GM19023 (cell line): Measurements from ENCODE around the gene R3HDM1.
"Not testable (repeated sequence)": the region's sequence is repeated elsewhere in the genome, so short reads cannot be mapped to it uniquely, and the experiment has no call there.

Experiments used
- ATAC-seq: cut with Tn5 transposase; IDR thresholded peaks from one replicate; pipeline ENCODE4 v1.9.1; 2021; ENCODE audit warnings: mild to moderate bottlenecking, moderate library complexity; ENCODE audit not compliant: unreplicated experiment

The R3HDM1 gene

GRCh38 chr2:135563793-135564192 lies 32.5 kb downstream of the R3HDM1 start:
- no peak for ATAC-seq

DNA sequence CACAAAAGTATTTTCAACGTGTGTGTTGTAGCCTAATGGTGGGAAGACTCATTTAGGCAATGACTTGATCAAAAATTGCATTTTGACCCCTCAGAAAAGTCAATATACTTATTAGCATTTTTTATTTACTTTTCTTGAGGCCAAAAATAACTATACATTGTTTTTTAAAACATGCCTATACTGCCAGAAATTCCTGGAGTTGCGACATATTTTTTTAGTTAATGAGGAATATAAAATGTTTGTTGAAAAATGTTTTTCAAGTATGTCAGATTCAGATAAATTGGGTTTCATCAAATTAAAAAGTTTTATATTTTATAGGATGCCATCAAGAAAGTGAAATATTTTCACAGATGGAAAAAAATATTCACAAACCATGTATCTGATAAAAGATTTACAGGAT lies 39.6 kb downstream of the R3HDM1 start:
- no peak for ATAC-seq

DNA sequence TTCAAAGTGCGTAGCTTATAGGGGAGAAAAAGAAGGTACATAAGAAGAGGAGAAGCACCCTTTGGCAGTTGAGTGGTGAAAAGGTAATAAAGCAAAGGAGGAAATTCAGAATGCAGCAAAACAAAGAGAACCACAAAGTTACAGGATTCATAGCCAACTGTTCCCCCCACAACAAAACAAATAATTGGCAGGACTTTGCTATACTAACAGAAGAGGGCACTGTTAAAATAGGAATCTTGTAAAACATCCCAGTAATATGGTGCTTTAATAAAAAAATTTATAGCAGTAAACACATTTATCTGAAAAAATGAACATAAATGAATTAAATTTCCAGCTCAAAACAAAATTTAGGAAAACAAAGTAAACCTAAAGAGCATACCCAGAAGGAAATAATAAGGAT lies 42.3 kb downstream of the R3HDM1 start:
- no peak for ATAC-seq

DNA sequence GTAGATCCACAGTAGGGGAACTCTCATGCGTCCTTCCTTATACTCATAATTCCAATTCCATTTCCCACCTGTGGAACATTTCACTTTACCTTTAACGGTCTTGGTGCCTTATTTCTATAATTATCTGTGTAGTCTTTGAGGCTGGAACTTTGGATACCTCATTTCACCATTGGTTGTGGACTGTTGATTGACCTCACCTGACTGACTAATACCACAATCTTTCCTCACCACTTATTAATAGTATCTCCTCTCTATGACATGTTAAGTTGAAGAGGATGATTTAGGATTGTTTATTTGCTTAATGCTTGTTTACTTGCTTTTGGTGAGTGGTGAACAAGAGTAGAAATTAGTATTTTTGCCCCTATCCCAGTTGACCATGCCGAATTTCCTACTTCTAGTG lies 50.0 kb downstream of the R3HDM1 start:
- no peak for ATAC-seq

GRCh38 chr2:135582383-135582782 lies 51.1 kb downstream of the R3HDM1 start:
- ATAC-seq = no peak

DNA sequence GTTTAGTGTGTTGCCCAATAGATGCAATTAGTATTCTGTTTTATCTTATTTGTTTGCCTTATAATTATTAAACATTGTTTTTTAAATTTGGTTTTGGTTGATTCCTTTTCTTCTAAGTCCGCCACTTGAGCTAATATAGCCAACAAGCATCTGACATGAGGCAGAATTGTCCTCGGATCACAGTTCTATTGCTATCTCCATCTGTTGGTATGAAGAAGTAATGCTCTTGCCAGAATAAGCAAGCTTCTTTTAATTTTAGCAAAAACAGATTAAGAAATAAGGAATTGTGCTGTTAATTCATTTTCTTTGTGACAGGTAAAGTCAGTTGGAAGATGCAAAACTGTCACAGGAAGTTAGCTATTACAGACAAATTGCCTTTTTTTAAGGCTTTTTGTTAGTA lies 54.3 kb downstream of the R3HDM1 start:
- ATAC-seq = no peak

GRCh38 chr2:135586148-135586547 lies 54.9 kb downstream of the R3HDM1 start:
- ATAC-seq = peak; percentile 58

DNA sequence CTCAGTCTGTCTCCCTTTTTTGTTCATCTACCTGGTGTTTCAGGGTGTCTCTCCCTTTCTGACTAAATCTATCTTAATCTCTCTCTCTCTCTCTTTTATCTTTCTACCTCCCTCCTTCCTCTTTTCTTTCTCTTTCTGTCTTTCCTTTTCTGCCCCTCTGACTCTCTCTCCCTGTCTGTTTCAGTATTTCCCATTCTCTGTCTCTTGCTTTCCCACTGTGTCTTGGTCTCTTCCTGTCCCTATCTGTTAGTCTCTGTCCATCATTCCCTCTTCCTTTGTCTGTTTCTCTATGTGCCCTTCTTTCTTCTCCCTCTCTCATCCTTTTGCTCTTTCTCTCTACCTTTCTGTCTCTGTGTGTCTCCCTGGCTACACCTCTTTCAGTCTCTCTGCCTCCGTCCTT lies 56.7 kb downstream of the R3HDM1 start:
- ATAC-seq = no peak

DNA sequence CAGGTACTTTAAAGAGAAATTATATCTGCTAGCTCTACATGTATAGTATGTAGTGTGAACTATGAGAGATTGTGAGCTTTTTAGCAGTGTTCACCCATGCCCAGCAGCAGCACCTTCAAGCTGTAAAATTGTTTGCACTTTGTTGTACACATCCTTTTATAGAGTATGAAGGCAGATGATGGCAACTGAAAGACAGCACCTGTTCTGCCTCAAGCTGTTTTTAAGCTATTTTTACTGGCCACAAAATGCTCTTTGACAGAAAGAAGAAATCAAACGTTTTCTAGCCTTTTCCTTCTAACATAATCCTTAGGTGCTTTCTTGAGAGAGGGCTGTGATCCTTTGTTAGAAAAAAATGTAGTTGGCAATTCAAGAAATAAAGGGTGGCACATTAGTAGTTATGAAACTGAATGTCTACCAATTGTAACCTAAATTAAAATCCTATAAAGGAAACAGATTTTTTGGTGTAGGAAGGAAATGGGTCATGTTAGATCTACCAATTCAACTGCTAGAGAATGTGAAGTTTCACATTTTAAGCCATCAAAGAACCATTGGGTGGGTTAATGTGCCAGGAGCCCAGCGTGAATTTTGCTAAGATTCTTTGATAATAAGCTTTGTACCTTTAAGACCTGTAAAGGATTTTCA lies 59.5 kb downstream of the R3HDM1 start:
- peak; percentile 50 for ATAC-seq

- no peak for ATAC-seq
These were observed 69.6 kb downstream of the R3HDM1 start for GRCh38 chr2:135600915-135601314.

DNA sequence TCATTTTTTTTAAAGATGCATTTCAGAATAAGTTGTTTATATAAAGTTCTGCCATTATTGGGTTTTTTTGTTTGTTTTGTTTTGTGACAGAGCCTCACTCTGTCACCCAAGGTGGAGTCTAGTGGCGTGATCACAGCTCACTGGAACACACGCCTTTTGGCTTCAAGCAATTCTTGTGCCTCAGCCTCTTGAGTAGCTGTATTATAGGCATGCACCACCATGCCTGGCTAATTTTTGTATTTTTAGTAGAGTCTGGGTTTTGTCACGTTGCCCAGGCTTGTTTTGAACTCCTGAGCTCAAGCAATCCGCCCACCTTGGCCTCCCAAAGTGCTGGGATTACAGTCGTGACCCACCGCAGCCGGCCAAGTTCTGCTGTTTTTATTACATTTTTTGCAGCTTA lies 72.3 kb downstream of the R3HDM1 start:
- ATAC-seq = no peak

DNA sequence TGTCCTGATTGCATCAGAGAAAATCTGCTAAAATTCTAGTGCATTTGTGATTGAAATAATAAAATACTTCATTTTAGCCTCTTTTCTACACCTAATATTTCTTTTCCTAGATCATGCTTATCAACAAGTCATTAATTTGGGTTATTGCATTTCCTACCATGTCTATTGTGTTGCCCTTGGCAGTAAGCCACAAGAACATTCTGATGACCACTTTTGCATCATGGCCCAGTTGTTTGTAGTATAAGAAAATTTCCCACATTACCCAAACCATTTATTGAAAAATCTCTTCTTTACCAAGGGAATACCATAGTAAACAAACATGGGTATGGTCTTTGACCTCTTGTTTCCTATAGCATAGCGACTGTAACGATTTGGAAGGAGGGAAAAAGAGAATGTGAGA lies 76.3 kb downstream of the R3HDM1 start:
- no peak for ATAC-seq

GRCh38 chr2:135612319-135612718 lies 81.0 kb downstream of the R3HDM1 start:
- no peak for ATAC-seq

GRCh38 chr2:135615404-135615803 lies 84.1 kb downstream of the R3HDM1 start:
- no peak for ATAC-seq

DNA sequence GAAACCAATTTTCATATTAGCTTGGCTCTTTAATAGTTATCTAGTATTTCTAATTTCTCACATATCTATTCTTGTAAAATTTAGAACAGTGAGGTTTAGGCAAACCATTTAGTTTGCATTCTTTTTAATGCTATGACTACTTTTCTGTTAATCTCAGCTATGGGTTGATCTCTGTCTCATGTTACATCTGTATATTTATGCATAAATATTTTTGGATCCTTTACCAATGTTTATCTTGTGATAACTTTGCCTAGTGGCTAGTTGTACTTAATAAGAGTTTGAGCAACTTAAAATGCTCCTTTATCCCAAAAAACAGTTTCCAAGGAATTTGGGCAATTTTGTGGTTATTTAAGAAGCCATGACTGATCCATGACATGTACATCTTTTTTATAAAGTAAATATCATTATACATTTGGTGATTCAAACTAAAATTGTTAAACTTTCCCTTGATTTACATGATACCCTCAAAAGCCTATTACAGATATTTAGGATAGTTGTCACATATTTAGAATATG lies 86.3 kb downstream of the R3HDM1 start:
- ATAC-seq = no peak

DNA sequence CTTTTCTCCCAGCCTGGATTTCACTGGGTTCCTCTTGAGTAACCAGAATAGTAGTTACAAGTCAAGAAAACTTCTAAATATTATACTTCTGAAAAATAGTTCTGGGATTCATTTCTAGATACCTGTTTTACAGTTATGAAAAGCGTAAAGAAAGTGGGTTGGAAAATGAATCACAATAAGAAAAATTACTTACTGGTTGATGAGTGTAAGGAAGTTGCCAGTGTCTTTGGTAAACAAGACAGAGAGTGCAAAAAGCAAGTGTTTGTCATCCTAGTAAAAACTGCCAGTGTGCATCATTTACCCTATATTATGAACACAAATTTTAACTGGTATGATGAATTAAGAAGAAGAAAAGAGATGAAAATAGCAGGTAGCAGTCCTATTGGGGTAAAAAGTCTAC lies 88.9 kb downstream of the R3HDM1 start:
- ATAC-seq = no peak

DNA sequence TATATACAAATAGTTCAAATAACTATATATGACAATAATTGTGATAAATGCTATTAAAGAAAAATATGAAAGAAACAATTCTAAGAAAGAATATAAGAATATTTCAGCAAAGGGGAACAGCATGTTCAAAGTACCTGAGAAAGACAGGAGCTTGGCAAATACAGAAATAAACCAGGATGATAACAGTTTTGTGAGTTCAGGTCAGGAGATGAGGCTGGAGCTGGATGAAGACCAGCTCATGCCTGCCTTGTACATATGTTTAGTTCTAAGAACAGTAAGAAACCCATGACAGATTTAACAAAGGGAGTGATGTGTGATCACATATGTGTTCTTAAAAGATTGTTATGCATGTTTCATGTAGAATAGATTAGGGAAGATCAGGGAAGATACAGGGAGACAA lies 98.2 kb downstream of the R3HDM1 start:
- ATAC-seq = no peak

DNA sequence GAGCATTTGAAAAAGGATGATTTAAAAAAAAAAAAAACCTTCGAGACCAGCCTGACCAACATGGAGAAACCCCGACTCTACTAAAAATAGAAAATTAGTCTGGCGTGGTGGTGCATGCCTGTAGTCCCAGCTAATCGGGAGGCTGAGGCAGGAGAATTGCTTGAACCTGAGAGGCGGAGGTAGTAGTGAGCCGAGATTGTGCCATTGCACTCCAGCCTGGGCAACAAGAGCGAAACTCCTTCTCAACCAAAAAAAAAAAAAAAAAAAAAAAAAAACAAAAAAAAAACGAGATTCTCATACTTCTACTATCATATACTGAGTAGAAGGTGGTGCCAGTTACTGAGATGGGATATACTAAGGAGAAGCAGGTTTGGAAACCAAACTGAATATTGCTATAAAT lies 98.8 kb downstream of the R3HDM1 start:
- not testable (repeated sequence) for ATAC-seq

- ATAC-seq = no peak
These were observed 99.2 kb downstream of the R3HDM1 start for GRCh38 chr2:135630488-135630887.

DNA sequence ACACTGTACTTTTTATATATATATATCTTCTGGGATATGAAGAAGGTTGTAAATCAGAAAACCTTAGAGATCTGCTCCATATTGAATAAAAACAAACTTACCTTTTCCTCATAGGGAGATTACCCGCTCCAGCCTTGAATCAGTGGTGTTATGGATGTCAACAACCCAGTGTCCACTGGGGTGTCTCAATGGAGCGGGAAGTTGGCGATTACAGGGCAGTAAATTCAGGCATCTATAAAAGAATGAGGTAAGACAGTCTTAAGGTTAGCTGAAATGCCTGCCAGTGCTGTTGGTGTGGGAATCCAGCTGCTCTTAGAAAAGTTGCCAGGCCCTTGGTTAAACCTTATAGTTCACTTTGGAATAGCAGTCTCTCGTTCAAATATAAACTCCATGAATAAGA lies 102.3 kb downstream of the R3HDM1 start:
- ATAC-seq = no peak

- ATAC-seq = no peak
These were observed 104.0 kb downstream of the R3HDM1 start for GRCh38 chr2:135635212-135635835.

DNA sequence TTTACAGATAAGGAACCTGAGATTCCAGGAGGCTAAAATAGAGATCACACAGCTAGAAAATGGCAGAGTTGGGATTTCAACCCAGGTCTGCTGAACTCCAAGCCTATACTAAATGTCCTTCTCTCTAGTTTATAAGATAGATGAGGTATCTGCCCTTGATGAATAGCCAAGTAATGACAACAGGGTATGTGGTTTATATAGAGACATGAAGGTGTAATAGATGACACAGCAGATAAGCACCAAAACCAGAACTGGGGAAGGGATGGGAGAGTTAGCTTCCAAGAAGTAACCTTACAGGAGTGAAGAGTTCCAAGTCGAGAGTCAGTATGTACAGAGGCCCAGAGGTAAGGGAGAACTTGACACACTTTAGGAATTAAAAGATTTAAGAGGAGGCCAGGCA lies 105.7 kb downstream of the R3HDM1 start:
- ATAC-seq = no peak
